ENCODE results near the gene SYNE2.
"Not testable (repeated sequence)": the region's sequence is repeated elsewhere in the genome, so short reads cannot be mapped to it uniquely, and the experiment has no call there.

The SYNE2 gene

GRCh38 chr14:64012720-64013119 lies 159.9 kb downstream of the SYNE2 start:
- no peak for DNase-seq (ENCODE audit: low read depth)

- no peak for DNase-seq (ENCODE audit: low read depth)
Observed at GRCh38 chr14:64025479-64025878, 172.7 kb downstream of the SYNE2 start.

GRCh38 chr14:64026600-64026999 lies 173.8 kb downstream of the SYNE2 start:
- DNase-seq (ENCODE audit: low read depth) = no peak

- peak; percentile 54 for DNase-seq (ENCODE audit: low read depth)
Observed at GRCh38 chr14:64035143-64035542, 182.3 kb downstream of the SYNE2 start.

GRCh38 chr14:64037869-64038745 lies 185.3 kb downstream of the SYNE2 start:
- not testable (repeated sequence) for DNase-seq (ENCODE audit: low read depth)

GRCh38 chr14:64038841-64039542 lies 186.2 kb downstream of the SYNE2 start:
- peak; percentile 14 for DNase-seq (ENCODE audit: low read depth)

- peak; percentile 24 for DNase-seq (ENCODE audit: low read depth)
Observed at GRCh38 chr14:64040044-64040443, 187.2 kb downstream of the SYNE2 start.

- DNase-seq (ENCODE audit: low read depth) = not testable (repeated sequence)
Observed at GRCh38 chr14:64043296-64043695, 190.5 kb downstream of the SYNE2 start.

- DNase-seq (ENCODE audit: low read depth) = no peak
Observed at GRCh38 chr14:64045091-64045490, 192.3 kb downstream of the SYNE2 start.

- DNase-seq (ENCODE audit: low read depth) = no peak
Observed at GRCh38 chr14:64049616-64050381, 197.0 kb downstream of the SYNE2 start.

- DNase-seq (ENCODE audit: low read depth) = peak; percentile 57
Observed at GRCh38 chr14:64053694-64054669, 201.2 kb downstream of the SYNE2 start.

GRCh38 chr14:64059454-64060198 lies 206.8 kb downstream of the SYNE2 start:
- DNase-seq (ENCODE audit: low read depth) = no peak

- DNase-seq (ENCODE audit: low read depth) = no peak
Observed at GRCh38 chr14:64060199-64060545, 207.4 kb downstream of the SYNE2 start.

- peak; percentile 31 for DNase-seq (ENCODE audit: low read depth)
Observed at GRCh38 chr14:64060648-64061096, 207.9 kb downstream of the SYNE2 start.

GRCh38 chr14:64061115-64061514 lies 208.3 kb downstream of the SYNE2 start:
- DNase-seq (ENCODE audit: low read depth) = no peak

GRCh38 chr14:64061706-64062105 lies 208.9 kb downstream of the SYNE2 start:
- DNase-seq (ENCODE audit: low read depth) = no peak

- DNase-seq (ENCODE audit: low read depth) = no peak
Observed at GRCh38 chr14:64062381-64063115, 209.7 kb downstream of the SYNE2 start.

- DNase-seq (ENCODE audit: low read depth) = no peak
Observed at GRCh38 chr14:64064447-64064846, 211.6 kb downstream of the SYNE2 start.

- peak; percentile 18 for DNase-seq (ENCODE audit: low read depth)
Observed at GRCh38 chr14:64069634-64070359, 217.0 kb downstream of the SYNE2 start.
